ENCODE measurements around the gene CYP26A1. TPM values are rescaled to one million over a fixed set of nuclear protein-coding genes. Genes with fewer than 3 reads are reported as not detected.
A peak's percentile ranks its signal among the peaks of the same experiment; 100 is the strongest.

CYP26A1 gene
- total RNA-seq, 1 experiment from 2014 or later: not detected

DNA sequence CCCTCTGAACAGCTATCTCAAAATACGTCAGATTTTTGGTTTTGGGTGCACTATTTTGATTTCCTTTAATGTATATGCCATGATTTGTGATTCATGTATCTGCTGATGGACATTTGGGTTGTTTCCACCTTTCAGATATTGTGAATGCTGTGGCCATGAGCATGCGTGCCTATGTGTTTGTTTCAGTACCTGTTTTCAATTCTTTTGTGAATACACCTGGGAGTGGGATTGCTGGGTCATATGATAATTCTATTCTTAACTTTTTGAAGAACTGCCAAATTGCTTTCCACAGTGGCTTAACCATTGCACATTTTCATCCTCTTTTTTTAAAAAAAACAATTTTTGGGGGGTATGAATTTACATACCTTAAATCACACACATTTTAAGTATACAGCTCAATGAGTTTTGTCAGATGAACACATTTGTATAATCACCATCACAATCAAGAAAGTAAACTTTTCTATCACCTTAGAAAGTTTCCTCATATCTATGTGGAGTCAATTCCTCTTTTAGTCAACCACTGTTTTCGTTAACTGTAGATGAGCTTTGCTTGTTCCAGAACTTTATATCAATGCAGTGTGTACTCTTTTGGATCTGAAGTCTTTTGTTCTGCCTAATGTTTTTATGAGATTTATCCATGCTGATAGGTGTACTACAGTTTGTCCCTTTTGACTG is 36.9 kb downstream of the CYP26A1 start:
- Mint-ChIP-seq H3K27me3 (ENCODE audit: insufficient read depth, unreplicated experiment) (no peaks in the 10 kb centered on the region), H3K4me3 (ENCODE audit: unreplicated experiment) (no peak overlapping the region), H3K27ac (ENCODE audit: low read depth, unreplicated experiment) (no peak overlapping the region), H3K4me1 (ENCODE audit: insufficient read depth, unreplicated experiment) (no peaks in the 10 kb centered on the region), H3K36me3 (ENCODE audit: insufficient read depth, unreplicated experiment) (peaks cover 7% of the 10 kb centered on the region), H3K9me3 (ENCODE audit: unreplicated experiment) (no peaks in the 10 kb centered on the region)
- TF ChIP-seq, protein P1, sequence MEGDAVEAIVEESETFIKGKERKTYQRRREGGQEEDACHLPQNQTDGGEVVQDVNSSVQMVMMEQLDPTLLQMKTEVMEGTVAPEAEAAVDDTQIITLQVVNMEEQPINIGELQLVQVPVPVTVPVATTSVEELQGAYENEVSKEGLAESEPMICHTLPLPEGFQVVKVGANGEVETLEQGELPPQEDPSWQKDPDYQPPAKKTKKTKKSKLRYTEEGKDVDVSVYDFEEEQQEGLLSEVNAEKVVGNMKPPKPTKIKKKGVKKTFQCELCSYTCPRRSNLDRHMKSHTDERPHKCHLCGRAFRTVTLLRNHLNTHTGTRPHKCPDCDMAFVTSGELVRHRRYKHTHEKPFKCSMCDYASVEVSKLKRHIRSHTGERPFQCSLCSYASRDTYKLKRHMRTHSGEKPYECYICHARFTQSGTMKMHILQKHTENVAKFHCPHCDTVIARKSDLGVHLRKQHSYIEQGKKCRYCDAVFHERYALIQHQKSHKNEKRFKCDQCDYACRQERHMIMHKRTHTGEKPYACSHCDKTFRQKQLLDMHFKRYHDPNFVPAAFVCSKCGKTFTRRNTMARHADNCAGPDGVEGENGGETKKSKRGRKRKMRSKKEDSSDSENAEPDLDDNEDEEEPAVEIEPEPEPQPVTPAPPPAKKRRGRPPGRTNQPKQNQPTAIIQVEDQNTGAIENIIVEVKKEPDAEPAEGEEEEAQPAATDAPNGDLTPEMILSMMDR (IDR thresholded peaks at IDR 0.05; ENCODE audit: unreplicated experiment): no peak
- intact Hi-C loops (cut with micrococcal nuclease): no loop called here
- no TSS peak for BruUV-seq (replicated peaks)
- DNase-seq (ENCODE audit: unreplicated experiment): no peak
- ChIA-PET CTCF (interaction anchor here (0.8 kb wide), 1 partner anchor 30 kb away, joined by 3 read pairs; no protein-coding TSS in a partner anchor), POLR2A (interaction anchor here (0.7 kb wide), 1 partner anchor 261 kb away, joined by 3 read pairs; no protein-coding TSS in a partner anchor)

DNA sequence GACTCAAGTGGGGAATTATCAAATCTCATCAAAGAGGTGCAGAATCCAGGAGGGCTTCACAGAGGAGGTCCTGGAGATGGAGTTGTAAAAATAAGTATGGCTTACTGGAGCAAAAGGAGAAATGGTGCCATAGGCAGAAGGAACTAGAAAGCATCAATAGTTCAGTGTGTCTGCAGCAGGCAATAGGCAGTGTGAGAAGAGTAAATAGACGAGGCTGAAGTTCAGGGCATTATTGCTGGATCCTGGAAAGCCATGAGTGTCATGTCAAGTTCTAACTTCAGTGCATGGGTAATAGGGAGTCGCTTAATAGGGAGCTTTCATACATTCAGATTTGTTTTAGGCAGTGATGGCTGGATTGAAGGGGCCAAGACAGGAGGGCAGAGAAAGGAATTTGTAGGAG is 39.3 kb downstream of the CYP26A1 start:
- DNase-seq (ENCODE audit: unreplicated experiment): no peak
- CTCF ChIA-PET: interaction anchor here (0.7 to 0.9 kb wide), 2 partner anchors 25 to 49 kb away, joined by 3 to 4 read pairs; no protein-coding TSS in a partner anchor
- Mint-ChIP-seq H3K4me1 (ENCODE audit: insufficient read depth, unreplicated experiment) (no peaks in the 10 kb centered on the region), H3K27ac (ENCODE audit: low read depth, unreplicated experiment) (no peak overlapping the region), H3K4me3 (ENCODE audit: unreplicated experiment) (no peak overlapping the region), H3K36me3 (ENCODE audit: insufficient read depth, unreplicated experiment) (peaks cover 7% of the 10 kb centered on the region), H3K27me3 (ENCODE audit: insufficient read depth, unreplicated experiment) (no peaks in the 10 kb centered on the region), H3K9me3 (ENCODE audit: unreplicated experiment) (no peaks in the 10 kb centered on the region)
- intact Hi-C loops (cut with micrococcal nuclease): no loop called here
- TF ChIP-seq, protein P1 (IDR thresholded peaks at IDR 0.05; ENCODE audit: unreplicated experiment): no peak
- BruUV-seq (replicated peaks): no TSS peak
- POLR2A ChIA-PET: no interaction called here

DNA sequence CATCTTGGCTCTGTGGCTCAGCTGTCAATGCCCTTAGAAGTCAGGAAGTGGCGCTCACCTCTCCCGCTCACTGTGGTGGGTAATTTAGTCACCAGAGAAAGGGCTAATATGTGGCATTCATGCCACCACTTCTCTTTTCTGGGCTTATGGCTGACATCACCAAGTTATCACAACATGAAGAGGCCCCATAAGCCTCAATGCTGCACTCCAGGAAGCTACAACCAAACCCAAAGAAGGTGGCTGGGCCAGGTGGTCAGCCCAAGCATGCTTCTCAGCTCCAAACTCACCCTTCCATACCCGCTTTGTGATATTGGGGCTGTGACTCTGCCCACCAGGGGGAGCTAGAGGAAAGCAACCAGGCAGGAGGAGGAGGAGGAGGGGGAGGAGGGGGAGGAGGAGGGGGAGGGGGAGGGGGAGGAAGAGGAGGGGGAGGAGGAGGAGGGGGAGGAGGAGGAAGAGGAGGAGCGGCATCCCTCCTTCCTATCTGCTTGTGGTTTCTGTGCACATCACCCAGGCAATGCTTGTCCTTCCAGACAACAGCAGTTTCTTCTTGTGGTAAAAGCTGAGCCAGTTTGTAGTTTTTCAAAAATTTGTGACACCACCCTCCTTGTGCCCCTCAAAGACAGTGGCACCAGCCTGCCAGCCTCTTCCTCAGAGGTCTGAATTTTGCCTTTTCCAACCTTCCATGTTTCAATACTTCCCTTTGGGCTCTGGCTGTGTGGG is 42.1 kb downstream of the CYP26A1 start:
- Mint-ChIP-seq H3K27me3 (ENCODE audit: insufficient read depth, unreplicated experiment) (no peaks in the 10 kb centered on the region), H3K27ac (ENCODE audit: low read depth, unreplicated experiment) (no peak overlapping the region), H3K4me3 (ENCODE audit: unreplicated experiment) (no peak overlapping the region), H3K9me3 (ENCODE audit: unreplicated experiment) (no peaks in the 10 kb centered on the region), H3K4me1 (ENCODE audit: insufficient read depth, unreplicated experiment) (no peaks in the 10 kb centered on the region), H3K36me3 (ENCODE audit: insufficient read depth, unreplicated experiment) (peaks cover 7% of the 10 kb centered on the region)
- peak; percentile 82 for DNase-seq (ENCODE audit: unreplicated experiment)
- TF ChIP-seq, protein P1 (IDR thresholded peaks at IDR 0.05; ENCODE audit: unreplicated experiment): peak; percentile 43
- intact Hi-C loops (cut with micrococcal nuclease): loop anchor here (1.0 to 2.0 kb wide), 2 partner anchors 173 to 237 kb away; no protein-coding TSS in a partner anchor
- POLR2A ChIA-PET: interaction anchor here (0.7 to 1.5 kb wide), 4 partner anchors 11 to 27 kb away, joined by 3 to 5 read pairs (median 4); no protein-coding TSS in a partner anchor
- BruUV-seq (replicated peaks): no TSS peak
- CTCF ChIA-PET: interaction anchor here (0.5 to 2.6 kb wide), 16 partner anchors 10 to 398 kb away, joined by 3 to 16 read pairs (median 3); no protein-coding TSS in a partner anchor

DNA sequence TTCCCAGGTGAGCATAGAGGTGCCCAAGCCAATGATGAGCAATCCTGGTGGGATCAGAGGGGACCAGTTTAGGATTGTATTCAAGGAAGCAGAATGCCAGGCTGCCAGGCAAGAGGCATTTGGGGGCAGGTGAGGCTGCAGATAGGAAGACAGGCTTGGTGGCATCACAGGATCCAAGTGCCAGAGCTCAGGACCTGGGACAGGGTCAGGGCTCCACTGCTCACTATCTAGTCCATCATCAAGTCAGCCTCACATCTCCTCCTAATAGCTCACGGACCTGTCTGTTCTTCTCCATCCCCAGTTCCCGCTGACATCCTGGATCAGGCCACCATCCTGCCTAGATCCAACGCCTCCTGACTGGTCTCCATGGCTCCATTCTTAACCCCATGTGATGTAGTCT is 47.6 kb downstream of the CYP26A1 start:
- ChIA-PET POLR2A (no interaction called here), CTCF (interaction anchor here (0.6 to 1.1 kb wide), 4 partner anchors 44 to 166 kb away, joined by 3 to 4 read pairs (median 4); no protein-coding TSS in a partner anchor)
- TF ChIP-seq, protein P1 (IDR thresholded peaks at IDR 0.05; ENCODE audit: unreplicated experiment): no peak

More for the DNA sequence above, 47.6 kb downstream of the CYP26A1 start:
- H3K27ac Mint-ChIP-seq (ENCODE audit: low read depth, unreplicated experiment): no peak overlapping the region
- no peaks in the 10 kb centered on the region for H3K36me3 Mint-ChIP-seq (ENCODE audit: insufficient read depth, unreplicated experiment)
- intact Hi-C loops (cut with micrococcal nuclease): no loop called here
- DNase-seq (ENCODE audit: unreplicated experiment): no peak
- no peaks in the 10 kb centered on the region for H3K4me1 Mint-ChIP-seq (ENCODE audit: insufficient read depth, unreplicated experiment)
- H3K4me3 Mint-ChIP-seq (ENCODE audit: unreplicated experiment): no peak overlapping the region
- no TSS peak for BruUV-seq (replicated peaks)
- peaks cover 12% of the 10 kb centered on the region for H3K9me3 Mint-ChIP-seq (ENCODE audit: unreplicated experiment)
- H3K27me3 Mint-ChIP-seq (ENCODE audit: insufficient read depth, unreplicated experiment): no peaks in the 10 kb centered on the region
